Measurements from ENCODE around the gene CD163L1. TPM values are rescaled to one million over a fixed set of nuclear protein-coding genes. Genes with fewer than 3 reads are reported as not detected.

CD163L1 gene
- total and polyA plus RNA-seq, 9 of the 15 experiments (the other 6 are each of a cell fraction or from before 2014, with no cell fraction given) = 0.54 to 9.2 (median 2.0) TPM

- Histone ChIP-seq H3K4me2 (ENCODE audit: insufficient read depth, low read length) (no peak overlapping the region), H3K27me3 (ENCODE audit: control insufficient read depth in 2 of 2, insufficient read depth in 2 of 2, low read length in 2 of 2) (no peaks in the 10 kb centered on the region), H3K9me3 (replicated peaks; ENCODE audit: control insufficient read depth, insufficient read depth, low read depth, low read length) (no peaks in the 10 kb centered on the region), H3K79me2 (ENCODE audit: control insufficient read depth, insufficient read depth, low read length) (no peaks in the 10 kb centered on the region), H4K20me1 (replicated peaks; ENCODE audit: control insufficient read depth, insufficient read depth, low read length) (no peaks in the 10 kb centered on the region), H3K4me1 (replicated peaks in 1 of 2; ENCODE audit: control insufficient read depth in 2 of 2, insufficient read depth in 2 of 2, low read length in 2 of 2) (peaks cover 0 to 14% of the 10 kb centered on the region in 2 experiments; a peak in 3 of 5 replicates), H3K27ac (ENCODE audit: extremely low read depth, low read depth, low read length) (no peak overlapping the region), H3K36me3 (ENCODE audit: control insufficient read depth, insufficient read depth, low read length) (no peaks in the 10 kb centered on the region), H3K4me3 (no peak overlapping the region), H3K9me1 (ENCODE audit: control insufficient read depth, insufficient read depth, low read length) (no peaks in the 10 kb centered on the region), H3K9ac (ENCODE audit: insufficient read depth in 1 of 2, low read depth in 2 of 2, low read length in 2 of 2) (no peak overlapping the region), H2AFZ (ENCODE audit: low read depth, low read length) (no peak overlapping the region)
- FAIRE-seq = no peak
- 46% methylated on average over 4 of the region's 4 CpGs for WGBS (ENCODE audit: insufficient coverage, low coverage, missing lambda C conversion rate)
- CTCF ChIA-PET (ENCODE audit: low intra/inter-chr PET ratio) = no interaction called here
- TF ChIP-seq E2F5 (CRISPR knock-in tag; IDR thresholded peaks at IDR 0.05) (no peak), ATF4 (CRISPR knock-in tag; IDR thresholded peaks at IDR 0.05) (no peak), ZNF695 (CRISPR knock-in tag; IDR thresholded peaks at IDR 0.05) (no peak), RBM15 (IDR thresholded peaks at IDR 0.05; ENCODE audit: insufficient read depth, low read length) (no peak)
- intact Hi-C loops (cut with micrococcal nuclease) = no loop called here
- BruUV-seq (replicated peaks) = no TSS peak
- DNase-seq (ENCODE audit: extremely low read depth in 1 of 4, low spot score in 3 of 4) = no peak
- in situ Hi-C loops (cut with MboI) = no loop called here
- POLR2A ChIA-PET = interaction anchor here (0.6 kb wide), 1 partner anchor 29 kb away, joined by 3 read pairs; no protein-coding TSS in a partner anchor
- ATAC-seq = no peak
Observed at GRCh38 chr12:7349418-7349817, 94.5 kb downstream of the CD163L1 start.

Data from K562 (cell line).